ENCODE results near the gene TRAF4. TPM values are rescaled to one million over a fixed set of nuclear protein-coding genes. Genes with fewer than 3 reads are reported as not detected.

Gene TRAF4
- total RNA-seq, 3 donors from 2014 or later, result 66.0 to 166 (median 126) TPM

DNA sequence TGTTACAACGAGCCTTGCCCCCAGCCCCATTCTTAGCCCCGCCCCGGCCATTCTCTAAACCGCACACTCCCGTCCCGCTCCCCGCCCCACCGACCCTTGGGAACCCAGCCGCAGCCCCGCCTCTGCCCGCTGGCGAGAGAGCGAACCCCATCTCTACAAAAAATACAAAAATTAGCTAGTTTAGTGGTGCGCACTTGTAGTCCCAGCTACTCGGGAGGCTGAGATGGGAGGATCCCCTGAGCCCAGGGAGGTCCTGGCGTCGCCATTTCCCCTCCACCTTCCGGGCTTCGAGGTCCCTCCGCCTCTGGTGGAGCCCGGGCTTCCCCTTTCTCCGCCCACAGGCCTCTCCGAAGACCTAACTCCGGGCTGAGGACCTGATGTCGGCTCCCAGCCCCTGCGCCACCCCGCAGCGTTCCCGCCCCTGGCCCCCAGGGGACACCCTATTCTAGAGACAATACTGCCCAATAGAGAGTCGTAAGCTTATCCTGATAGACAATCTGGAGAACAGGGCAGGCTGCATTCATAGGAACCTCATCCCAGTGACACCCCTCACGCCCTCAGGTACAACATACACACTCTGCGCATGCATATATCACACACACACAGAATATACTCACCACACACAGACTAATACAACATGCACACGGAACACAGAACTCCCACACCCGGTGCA is 31.6 kb upstream of the TRAF4 start:
- intact Hi-C loops (cut with DNase I, micrococcal nuclease), result no loop called here
- no peak for TF ChIP-seq CTCF (IDR thresholded peaks at IDR 0.05)
- Histone ChIP-seq H3K4me3 (no peak overlapping the region), H3K4me1 (ENCODE audit: low read depth) (peaks cover 9% of the 10 kb centered on the region), H3K36me3 (ENCODE audit: low read depth) (no peaks in the 10 kb centered on the region), H3K9me3 (no peaks in the 10 kb centered on the region)
- ATAC-seq (peak; percentile 6), DNase-seq (peak; percentile 55 to 84 (median 66))

- ATAC-seq (no peak), DNase-seq (peak in 2 of 3 donors; percentile 16 to 19)
- Histone ChIP-seq H3K4me3 (no peak overlapping the region), H3K4me1 (ENCODE audit: low read depth) (peaks cover 9% of the 10 kb centered on the region), H3K36me3 (ENCODE audit: low read depth) (no peaks in the 10 kb centered on the region), H3K9me3 (no peaks in the 10 kb centered on the region)
- no peak for TF ChIP-seq CTCF (IDR thresholded peaks at IDR 0.05)
- intact Hi-C loops (cut with DNase I, micrococcal nuclease), result no loop called here
Observed at GRCh38 chr17:28712705-28713415, 31.0 kb upstream of the TRAF4 start.

GRCh38 chr17:28714281-28714680 is 29.5 kb upstream of the TRAF4 start:
- DNase-seq (peak in 1 of 3 donors; percentile 53), ATAC-seq (no peak)
- intact Hi-C loops (cut with DNase I, micrococcal nuclease), result no loop called here
- Histone ChIP-seq H3K4me1 (ENCODE audit: low read depth) (peaks cover 17% of the 10 kb centered on the region), H3K36me3 (ENCODE audit: low read depth) (no peaks in the 10 kb centered on the region), H3K4me3 (no peak overlapping the region), H3K9me3 (no peaks in the 10 kb centered on the region)
- TF ChIP-seq CTCF (IDR thresholded peaks at IDR 0.05), result no peak

DNA sequence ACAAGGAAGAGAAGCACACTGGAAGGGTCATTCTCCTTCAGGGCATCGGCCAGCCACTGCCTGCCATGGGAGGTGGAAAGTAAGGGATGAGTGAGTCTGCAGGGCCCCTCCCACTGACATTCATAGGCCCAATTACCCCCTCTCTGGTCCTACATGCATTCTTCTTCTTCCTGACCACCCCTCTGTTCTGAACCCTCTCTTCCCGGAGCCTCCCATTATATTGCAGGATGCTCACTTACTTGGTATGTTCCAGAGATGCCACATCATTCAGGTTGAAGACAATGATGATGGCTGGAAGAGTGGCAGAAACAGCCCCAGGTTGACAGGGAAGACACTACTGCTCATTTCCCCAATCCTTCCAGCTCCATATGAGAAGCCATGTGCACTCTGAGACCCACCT is 28.6 kb upstream of the TRAF4 start:
- intact Hi-C loops (cut with DNase I, micrococcal nuclease), result no loop called here
- ATAC-seq, result no peak
- no peak for TF ChIP-seq CTCF (IDR thresholded peaks at IDR 0.05)
- H3K9me3 ChIP-seq, result no peaks in the 10 kb centered on the region
- H3K4me3 ChIP-seq, result no peak overlapping the region
- DNase-seq, result no peak
- H3K36me3 ChIP-seq (ENCODE audit: low read depth), result peaks cover 3% of the 10 kb centered on the region
- peaks cover 11% of the 10 kb centered on the region for H3K4me1 ChIP-seq (ENCODE audit: low read depth)

DNA sequence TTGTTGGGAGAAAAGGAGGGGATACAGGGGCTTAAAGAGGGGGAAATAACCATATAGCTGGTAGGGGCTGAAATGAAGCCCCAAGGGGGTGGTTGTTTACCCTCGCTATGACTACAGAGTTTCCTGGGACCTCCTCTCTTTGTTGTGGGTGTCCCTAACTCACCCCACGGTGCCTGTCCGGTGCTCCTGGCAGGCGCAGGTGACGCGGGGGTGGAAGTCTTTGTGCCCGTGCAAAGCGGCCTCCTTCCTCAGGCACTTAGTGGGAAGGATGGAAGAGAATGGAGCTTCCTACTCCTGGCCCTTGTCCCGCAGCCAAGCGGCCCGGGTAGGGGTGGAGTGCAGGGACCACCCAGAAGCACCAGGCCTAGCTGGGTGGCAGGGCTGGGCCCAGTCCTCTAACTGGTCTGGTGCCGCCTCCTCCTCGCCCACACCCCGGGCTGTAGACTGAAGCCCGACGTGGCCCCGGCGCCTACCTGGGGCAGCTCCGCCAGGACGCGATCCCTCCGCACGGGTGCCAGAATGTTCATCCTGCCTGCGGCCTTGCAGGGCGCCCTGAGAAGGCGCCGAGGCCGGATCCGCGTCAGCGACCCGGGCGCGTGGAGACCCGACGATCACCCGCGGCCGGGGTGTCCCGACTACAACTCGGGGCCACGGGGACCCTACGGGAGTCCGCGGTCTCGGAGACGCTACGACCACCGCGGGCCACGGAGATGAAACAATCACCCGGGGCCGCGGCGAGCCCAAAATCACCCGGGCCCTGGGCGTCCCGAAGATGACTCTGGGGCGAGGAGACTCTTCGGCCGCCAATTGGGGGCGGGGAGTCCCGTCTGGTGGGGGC is 26.9 kb upstream of the TRAF4 start:
- Histone ChIP-seq H3K36me3 (ENCODE audit: low read depth) (peaks cover 3% of the 10 kb centered on the region), H3K4me1 (ENCODE audit: low read depth) (peaks cover 23% of the 10 kb centered on the region), H3K9me3 (no peaks in the 10 kb centered on the region), H3K4me3 (peak overlapping the region; percentile 24)
- TF ChIP-seq CTCF (IDR thresholded peaks at IDR 0.05), result no peak
- intact Hi-C loops (cut with DNase I, micrococcal nuclease), result no loop called here
- no peak for ATAC-seq
- DNase-seq, result peak in 2 of 3 donors; percentile 57 to 72

Data from mucosa of descending colon (tissue), 3 donors.